Measurements from ENCODE around the gene GP9.

Gene GP9

DNA sequence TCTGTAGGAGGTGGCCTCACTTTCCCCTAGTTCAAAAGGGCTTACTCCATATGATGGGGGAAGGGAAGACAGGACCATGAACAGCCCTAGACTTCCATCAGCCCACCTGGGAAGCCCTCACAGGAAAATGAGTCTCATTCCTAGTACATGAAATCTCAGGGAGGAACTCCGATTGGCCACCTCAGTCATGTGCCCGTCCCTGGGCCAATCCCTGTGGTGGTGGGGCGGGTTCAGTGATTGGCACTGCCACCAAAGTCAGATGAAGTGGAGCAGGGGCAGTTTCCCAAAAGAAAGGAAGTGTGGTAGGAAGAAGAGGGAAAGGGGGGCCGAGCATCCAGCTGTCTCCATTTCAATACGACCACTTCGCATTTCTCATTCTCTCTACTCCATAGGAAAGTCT is 25.9 kb upstream of the GP9 start:
- ATAC-seq, result peak; percentile 73
- TF ChIP-seq, protein P1, sequence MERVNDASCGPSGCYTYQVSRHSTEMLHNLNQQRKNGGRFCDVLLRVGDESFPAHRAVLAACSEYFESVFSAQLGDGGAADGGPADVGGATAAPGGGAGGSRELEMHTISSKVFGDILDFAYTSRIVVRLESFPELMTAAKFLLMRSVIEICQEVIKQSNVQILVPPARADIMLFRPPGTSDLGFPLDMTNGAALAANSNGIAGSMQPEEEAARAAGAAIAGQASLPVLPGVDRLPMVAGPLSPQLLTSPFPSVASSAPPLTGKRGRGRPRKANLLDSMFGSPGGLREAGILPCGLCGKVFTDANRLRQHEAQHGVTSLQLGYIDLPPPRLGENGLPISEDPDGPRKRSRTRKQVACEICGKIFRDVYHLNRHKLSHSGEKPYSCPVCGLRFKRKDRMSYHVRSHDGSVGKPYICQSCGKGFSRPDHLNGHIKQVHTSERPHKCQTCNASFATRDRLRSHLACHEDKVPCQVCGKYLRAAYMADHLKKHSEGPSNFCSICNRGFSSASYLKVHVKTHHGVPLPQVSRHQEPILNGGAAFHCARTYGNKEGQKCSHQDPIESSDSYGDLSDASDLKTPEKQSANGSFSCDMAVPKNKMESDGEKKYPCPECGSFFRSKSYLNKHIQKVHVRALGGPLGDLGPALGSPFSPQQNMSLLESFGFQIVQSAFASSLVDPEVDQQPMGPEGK (CRISPR knock-in tag; IDR thresholded peaks at IDR 0.05; ENCODE audit: borderline replicate concordance), result no peak
- no peak for TF ChIP-seq TCF4 (CRISPR knock-in tag; IDR thresholded peaks at IDR 0.05; ENCODE audit: borderline replicate concordance)

- no peak for ATAC-seq
- no peak for TF ChIP-seq GLIS3 (CRISPR knock-in tag; IDR thresholded peaks at IDR 0.05)
- TF ChIP-seq, protein P2, sequence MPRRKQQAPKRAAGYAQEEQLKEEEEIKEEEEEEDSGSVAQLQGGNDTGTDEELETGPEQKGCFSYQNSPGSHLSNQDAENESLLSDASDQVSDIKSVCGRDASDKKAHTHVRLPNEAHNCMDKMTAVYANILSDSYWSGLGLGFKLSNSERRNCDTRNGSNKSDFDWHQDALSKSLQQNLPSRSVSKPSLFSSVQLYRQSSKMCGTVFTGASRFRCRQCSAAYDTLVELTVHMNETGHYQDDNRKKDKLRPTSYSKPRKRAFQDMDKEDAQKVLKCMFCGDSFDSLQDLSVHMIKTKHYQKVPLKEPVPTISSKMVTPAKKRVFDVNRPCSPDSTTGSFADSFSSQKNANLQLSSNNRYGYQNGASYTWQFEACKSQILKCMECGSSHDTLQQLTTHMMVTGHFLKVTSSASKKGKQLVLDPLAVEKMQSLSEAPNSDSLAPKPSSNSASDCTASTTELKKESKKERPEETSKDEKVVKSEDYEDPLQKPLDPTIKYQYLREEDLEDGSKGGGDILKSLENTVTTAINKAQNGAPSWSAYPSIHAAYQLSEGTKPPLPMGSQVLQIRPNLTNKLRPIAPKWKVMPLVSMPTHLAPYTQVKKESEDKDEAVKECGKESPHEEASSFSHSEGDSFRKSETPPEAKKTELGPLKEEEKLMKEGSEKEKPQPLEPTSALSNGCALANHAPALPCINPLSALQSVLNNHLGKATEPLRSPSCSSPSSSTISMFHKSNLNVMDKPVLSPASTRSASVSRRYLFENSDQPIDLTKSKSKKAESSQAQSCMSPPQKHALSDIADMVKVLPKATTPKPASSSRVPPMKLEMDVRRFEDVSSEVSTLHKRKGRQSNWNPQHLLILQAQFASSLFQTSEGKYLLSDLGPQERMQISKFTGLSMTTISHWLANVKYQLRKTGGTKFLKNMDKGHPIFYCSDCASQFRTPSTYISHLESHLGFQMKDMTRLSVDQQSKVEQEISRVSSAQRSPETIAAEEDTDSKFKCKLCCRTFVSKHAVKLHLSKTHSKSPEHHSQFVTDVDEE (CRISPR knock-in tag; IDR thresholded peaks at IDR 0.05), result no peak
- no peak for TF ChIP-seq SNAI2 (CRISPR knock-in tag; IDR thresholded peaks at IDR 0.05)
- no peak for TF ChIP-seq ZNF8 (CRISPR knock-in tag; IDR thresholded peaks at IDR 0.05)
- TF ChIP-seq CSDC2 (CRISPR knock-in tag; IDR thresholded peaks at IDR 0.05), result no peak
- TF ChIP-seq ZFP3 (CRISPR knock-in tag; IDR thresholded peaks at IDR 0.05), result no peak
- TF ChIP-seq ARNTL (CRISPR knock-in tag; IDR thresholded peaks at IDR 0.05; ENCODE audit: borderline replicate concordance, low read depth), result no peak
- TF ChIP-seq ZC3H10 (CRISPR knock-in tag; IDR thresholded peaks at IDR 0.05), result no peak
These were observed 25.0 kb upstream of the GP9 start for GRCh38 chr3:129035360-129036221.

DNA sequence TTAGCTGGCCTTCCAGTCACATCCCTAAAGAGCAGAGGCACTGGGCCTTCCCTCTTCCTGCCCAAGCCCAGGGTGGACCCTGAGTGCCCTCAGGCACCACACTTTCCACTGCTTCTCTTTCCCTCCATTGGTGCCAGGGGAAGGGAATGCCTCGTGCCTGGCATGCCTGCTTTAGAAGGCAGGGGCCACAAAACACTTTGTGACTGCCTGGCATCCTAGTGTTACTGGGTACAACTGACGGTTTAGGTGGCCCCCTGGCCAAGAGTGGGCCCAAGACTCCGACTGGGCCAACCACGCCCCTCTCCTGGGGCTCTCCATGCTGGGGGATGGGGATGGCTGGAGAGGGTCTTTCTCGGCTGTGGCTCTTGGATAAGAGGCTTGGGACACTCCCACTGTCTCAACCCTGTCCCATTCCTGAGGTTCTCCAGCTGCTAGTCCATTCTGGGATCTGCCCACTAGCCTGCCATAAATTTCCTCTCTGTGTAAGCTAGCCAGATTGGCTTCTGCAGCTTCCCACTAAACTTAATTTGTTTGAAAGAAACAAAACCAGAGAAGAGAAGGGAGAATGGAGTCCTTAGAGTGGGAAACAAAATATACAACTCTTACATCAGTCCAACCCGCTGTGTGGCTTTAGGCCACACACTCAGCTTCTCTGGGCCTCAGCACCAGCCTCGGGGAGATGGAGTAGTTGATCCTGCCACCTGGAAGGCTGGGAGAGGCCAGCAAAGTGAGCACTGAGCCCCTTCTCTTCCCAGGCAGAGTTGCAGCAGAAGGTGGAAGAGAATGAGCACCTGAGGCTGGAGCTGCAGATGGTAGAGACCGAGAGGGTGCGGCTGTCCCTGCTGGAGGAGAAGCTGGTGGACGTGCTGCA is 24.1 kb upstream of the GP9 start:
- no peak for ATAC-seq
- TF ChIP-seq GLIS3 (CRISPR knock-in tag; IDR thresholded peaks at IDR 0.05) (no peak), ARNTL (CRISPR knock-in tag; IDR thresholded peaks at IDR 0.05; ENCODE audit: borderline replicate concordance, low read depth) (no peak), OSR1 (CRISPR knock-in tag; IDR thresholded peaks at IDR 0.05) (no peak), ZNF8 (CRISPR knock-in tag; IDR thresholded peaks at IDR 0.05) (no peak), ZNF565 (CRISPR knock-in tag; conservative IDR thresholded peaks at IDR 0.05; ENCODE audit: low read depth) (no peak), PPARA (CRISPR knock-in tag; IDR thresholded peaks at IDR 0.05; ENCODE audit: borderline replicate concordance) (no peak), ZFP3 (CRISPR knock-in tag; IDR thresholded peaks at IDR 0.05) (no peak)
- TF ChIP-seq, protein P3, sequence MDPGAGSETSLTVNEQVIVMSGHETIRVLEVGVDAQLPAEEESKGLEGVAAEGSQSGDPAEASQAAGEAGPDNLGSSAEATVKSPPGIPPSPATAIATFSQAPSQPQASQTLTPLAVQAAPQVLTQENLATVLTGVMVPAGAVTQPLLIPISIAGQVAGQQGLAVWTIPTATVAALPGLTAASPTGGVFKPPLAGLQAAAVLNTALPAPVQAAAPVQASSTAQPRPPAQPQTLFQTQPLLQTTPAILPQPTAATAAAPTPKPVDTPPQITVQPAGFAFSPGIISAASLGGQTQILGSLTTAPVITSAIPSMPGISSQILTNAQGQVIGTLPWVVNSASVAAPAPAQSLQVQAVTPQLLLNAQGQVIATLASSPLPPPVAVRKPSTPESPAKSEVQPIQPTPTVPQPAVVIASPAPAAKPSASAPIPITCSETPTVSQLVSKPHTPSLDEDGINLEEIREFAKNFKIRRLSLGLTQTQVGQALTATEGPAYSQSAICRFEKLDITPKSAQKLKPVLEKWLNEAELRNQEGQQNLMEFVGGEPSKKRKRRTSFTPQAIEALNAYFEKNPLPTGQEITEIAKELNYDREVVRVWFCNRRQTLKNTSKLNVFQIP (CRISPR knock-in tag; IDR thresholded peaks at IDR 0.05; ENCODE audit: borderline replicate concordance, low read depth), result no peak
- TF ChIP-seq, protein P1 (CRISPR knock-in tag; IDR thresholded peaks at IDR 0.05; ENCODE audit: borderline replicate concordance), result no peak
- TF ChIP-seq, protein P4, sequence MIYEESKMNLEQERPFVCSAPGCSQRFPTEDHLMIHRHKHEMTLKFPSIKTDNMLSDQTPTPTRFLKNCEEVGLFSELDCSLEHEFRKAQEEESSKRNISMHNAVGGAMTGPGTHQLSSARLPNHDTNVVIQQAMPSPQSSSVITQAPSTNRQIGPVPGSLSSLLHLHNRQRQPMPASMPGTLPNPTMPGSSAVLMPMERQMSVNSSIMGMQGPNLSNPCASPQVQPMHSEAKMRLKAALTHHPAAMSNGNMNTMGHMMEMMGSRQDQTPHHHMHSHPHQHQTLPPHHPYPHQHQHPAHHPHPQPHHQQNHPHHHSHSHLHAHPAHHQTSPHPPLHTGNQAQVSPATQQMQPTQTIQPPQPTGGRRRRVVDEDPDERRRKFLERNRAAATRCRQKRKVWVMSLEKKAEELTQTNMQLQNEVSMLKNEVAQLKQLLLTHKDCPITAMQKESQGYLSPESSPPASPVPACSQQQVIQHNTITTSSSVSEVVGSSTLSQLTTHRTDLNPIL (CRISPR knock-in tag; IDR thresholded peaks at IDR 0.05; ENCODE audit: low read depth), result no peak

Measured in SK-N-SH treated with all-trans-retinoic acid at 6 μM for 48 hours (cell line).